ENCODE results near the gene RPRD1B.

RPRD1B gene

DNA sequence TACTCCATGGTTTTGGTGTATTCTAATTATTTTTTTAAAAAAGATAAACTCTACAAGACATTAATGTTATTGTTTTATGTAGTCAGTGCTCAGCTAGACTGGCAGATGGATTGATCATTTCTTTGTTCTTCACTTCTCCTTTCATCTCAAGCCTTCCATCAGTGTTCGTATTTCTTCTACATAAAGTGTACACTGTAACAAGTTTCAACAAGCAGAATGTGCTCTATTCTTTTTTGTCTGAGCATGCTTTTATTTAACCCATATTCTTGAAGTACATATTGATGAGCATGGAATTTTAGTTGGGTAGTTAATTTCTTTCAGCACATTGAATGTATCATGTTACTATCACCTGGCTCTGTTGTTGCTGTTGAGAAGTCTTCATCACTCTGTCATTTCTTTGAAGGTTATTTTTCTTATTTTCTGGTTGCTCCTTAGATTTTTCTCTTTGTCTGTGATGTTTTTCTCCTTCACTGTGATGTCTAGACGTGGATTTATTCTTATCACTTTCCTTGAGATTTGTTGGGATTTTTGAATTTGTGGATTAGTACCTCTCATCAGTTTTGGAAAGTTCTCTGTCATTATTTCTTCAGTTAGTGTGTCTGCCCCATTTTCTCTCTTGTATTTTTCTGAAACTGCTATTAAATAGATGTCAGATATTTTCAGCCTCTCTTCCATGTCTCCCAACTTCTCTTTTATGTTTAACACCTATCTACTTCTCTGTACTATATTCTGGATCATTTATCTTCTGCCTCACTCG, 83.0 kb downstream of the RPRD1B start:
- peak overlapping the region; percentile 33 for H3K4me2 ChIP-seq (ENCODE audit: low read length)
- TF ChIP-seq, protein P1, sequence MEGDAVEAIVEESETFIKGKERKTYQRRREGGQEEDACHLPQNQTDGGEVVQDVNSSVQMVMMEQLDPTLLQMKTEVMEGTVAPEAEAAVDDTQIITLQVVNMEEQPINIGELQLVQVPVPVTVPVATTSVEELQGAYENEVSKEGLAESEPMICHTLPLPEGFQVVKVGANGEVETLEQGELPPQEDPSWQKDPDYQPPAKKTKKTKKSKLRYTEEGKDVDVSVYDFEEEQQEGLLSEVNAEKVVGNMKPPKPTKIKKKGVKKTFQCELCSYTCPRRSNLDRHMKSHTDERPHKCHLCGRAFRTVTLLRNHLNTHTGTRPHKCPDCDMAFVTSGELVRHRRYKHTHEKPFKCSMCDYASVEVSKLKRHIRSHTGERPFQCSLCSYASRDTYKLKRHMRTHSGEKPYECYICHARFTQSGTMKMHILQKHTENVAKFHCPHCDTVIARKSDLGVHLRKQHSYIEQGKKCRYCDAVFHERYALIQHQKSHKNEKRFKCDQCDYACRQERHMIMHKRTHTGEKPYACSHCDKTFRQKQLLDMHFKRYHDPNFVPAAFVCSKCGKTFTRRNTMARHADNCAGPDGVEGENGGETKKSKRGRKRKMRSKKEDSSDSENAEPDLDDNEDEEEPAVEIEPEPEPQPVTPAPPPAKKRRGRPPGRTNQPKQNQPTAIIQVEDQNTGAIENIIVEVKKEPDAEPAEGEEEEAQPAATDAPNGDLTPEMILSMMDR (IDR thresholded peaks at IDR 0.05; ENCODE audit: low read depth, low read length) = no peak
- no peak for TF ChIP-seq EZH2phosphoT487 (IDR thresholded peaks at IDR 0.05; ENCODE audit: low read depth)
- no peaks in the 10 kb centered on the region for H3K9me3 ChIP-seq (ENCODE audit: insufficient read depth, low read length)
- H2AFZ ChIP-seq (ENCODE audit: low read depth, low read length) = no peak overlapping the region; the same call in 1 of the 2 replicates
- peaks cover 59% of the 10 kb centered on the region for H3K4me1 ChIP-seq (ENCODE audit: low read length)
- no peaks in the 10 kb centered on the region for H3K79me2 ChIP-seq (ENCODE audit: low read length)
- H3K9ac ChIP-seq (ENCODE audit: low read length) = peak overlapping the region; percentile 3
- H3K27ac ChIP-seq (ENCODE audit: low read length) = peak overlapping the region; percentile 39
- H3K4me3 ChIP-seq (ENCODE audit: low read length) = 0 out of 2 replicates have a peak overlapping the region, but pooled peaks have one; percentile 0
- H4K20me1 ChIP-seq (ENCODE audit: insufficient read depth, low read length) = no peaks in the 10 kb centered on the region
- H3K36me3 ChIP-seq (replicated peaks; ENCODE audit: low read depth, low read length) = no peaks in the 10 kb centered on the region
- H3K27me3 ChIP-seq (ENCODE audit: low read depth, low read length) = no peaks in the 10 kb centered on the region

DNA sequence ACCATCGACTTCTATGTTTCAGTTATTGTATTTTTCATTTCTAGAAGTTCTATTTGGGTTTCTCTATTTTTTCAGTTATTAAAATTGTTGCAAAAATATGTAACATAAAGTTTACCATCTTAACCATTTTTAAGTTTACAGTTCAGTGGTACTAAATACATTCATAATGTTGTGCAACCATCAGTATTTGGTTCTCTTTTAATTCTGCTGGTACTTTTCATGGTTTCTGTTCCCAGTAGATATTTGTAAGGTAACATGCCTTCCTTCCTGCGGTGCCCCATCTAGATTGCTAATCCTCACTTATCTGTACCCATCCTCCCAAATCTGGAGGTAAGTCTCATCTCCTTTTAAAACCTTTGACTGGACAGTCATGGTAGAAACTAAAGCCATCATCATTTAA, 83.7 kb downstream of the RPRD1B start:
- Histone ChIP-seq H4K20me1 (ENCODE audit: insufficient read depth, low read length) (no peaks in the 10 kb centered on the region), H3K9ac (ENCODE audit: low read length) (peak overlapping the region; percentile 3; the same call in 1 of the 2 replicates), H3K4me1 (ENCODE audit: low read length) (peaks cover 53% of the 10 kb centered on the region), H3K4me2 (ENCODE audit: low read length) (peak overlapping the region; percentile 33), H3K4me3 (ENCODE audit: low read length) (0 out of 2 replicates have a peak overlapping the region, but pooled peaks have one; percentile 0), H2AFZ (ENCODE audit: low read depth, low read length) (peak overlapping the region; percentile 20), H3K79me2 (ENCODE audit: low read length) (no peaks in the 10 kb centered on the region), H3K27me3 (ENCODE audit: low read depth, low read length) (no peaks in the 10 kb centered on the region), H3K9me3 (ENCODE audit: insufficient read depth, low read length) (no peaks in the 10 kb centered on the region), H3K36me3 (replicated peaks; ENCODE audit: low read depth, low read length) (no peaks in the 10 kb centered on the region), H3K27ac (ENCODE audit: low read length) (peak overlapping the region; percentile 39)
- no peak for TF ChIP-seq EZH2phosphoT487 (IDR thresholded peaks at IDR 0.05; ENCODE audit: low read depth)
- TF ChIP-seq, protein P1 (IDR thresholded peaks at IDR 0.05; ENCODE audit: low read depth, low read length) = no peak

DNA sequence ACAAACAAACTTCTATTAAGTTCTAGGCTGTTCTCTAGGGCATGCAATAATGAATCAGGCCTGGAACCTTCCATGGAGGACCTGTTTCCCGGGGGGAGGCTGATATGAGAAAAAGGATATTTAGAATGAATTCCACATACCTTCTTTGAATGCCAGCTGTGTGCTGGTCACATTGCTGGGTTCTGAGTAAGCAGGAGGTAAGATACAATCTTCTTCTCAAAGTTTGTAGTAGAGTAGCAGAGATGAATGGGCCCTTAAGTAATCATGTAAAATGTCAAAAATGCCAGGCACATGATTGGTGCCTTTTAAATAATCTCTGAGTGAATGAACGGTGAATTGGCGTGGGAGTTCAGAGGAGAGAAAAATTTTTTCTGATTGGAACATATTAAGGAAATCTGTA, 84.1 kb downstream of the RPRD1B start:
- Histone ChIP-seq H3K36me3 (replicated peaks; ENCODE audit: low read depth, low read length) (no peaks in the 10 kb centered on the region), H3K9me3 (ENCODE audit: insufficient read depth, low read length) (no peaks in the 10 kb centered on the region), H3K27ac (ENCODE audit: low read length) (peak overlapping the region; percentile 39), H3K27me3 (ENCODE audit: low read depth, low read length) (no peaks in the 10 kb centered on the region), H3K79me2 (ENCODE audit: low read length) (no peaks in the 10 kb centered on the region), H3K4me3 (ENCODE audit: low read length) (no peak overlapping the region), H3K4me2 (ENCODE audit: low read length) (peak overlapping the region; percentile 33), H4K20me1 (ENCODE audit: insufficient read depth, low read length) (no peaks in the 10 kb centered on the region), H2AFZ (ENCODE audit: low read depth, low read length) (peak overlapping the region; percentile 20), H3K9ac (ENCODE audit: low read length) (no peak overlapping the region), H3K4me1 (ENCODE audit: low read length) (peaks cover 52% of the 10 kb centered on the region)
- TF ChIP-seq, protein P1 (IDR thresholded peaks at IDR 0.05; ENCODE audit: low read depth, low read length) = no peak
- TF ChIP-seq EZH2phosphoT487 (IDR thresholded peaks at IDR 0.05; ENCODE audit: low read depth) = no peak

DNA sequence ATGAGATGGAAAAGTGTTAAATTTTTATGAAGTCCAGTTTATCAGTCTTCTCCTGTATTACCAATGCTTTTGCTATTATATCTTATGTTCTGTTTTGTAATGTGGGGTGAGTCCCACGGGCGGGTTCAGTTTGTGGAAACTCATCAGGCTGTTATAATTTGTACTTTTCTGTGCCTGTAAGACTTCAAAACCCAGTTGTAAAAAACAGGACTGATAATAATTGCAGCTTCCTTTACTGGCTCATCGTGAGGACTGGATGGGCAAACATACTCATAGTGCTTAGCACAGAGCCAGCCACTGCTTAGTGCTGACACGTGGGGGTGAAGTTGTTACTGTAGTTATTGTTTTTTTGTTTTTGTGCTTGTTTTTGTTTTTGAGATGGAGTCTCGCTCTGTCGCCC, 85.9 kb downstream of the RPRD1B start:
- Histone ChIP-seq H3K9ac (ENCODE audit: low read length) (no peak overlapping the region), H3K4me2 (ENCODE audit: low read length) (no peak overlapping the region), H4K20me1 (ENCODE audit: insufficient read depth, low read length) (no peaks in the 10 kb centered on the region), H3K4me1 (ENCODE audit: low read length) (peaks cover 42% of the 10 kb centered on the region), H3K27me3 (ENCODE audit: low read depth, low read length) (no peaks in the 10 kb centered on the region), H3K36me3 (replicated peaks; ENCODE audit: low read depth, low read length) (no peaks in the 10 kb centered on the region), H3K79me2 (ENCODE audit: low read length) (no peaks in the 10 kb centered on the region), H3K9me3 (ENCODE audit: insufficient read depth, low read length) (no peaks in the 10 kb centered on the region), H3K27ac (ENCODE audit: low read length) (no peak overlapping the region), H2AFZ (ENCODE audit: low read depth, low read length) (no peak overlapping the region), H3K4me3 (ENCODE audit: low read length) (no peak overlapping the region)
- TF ChIP-seq EZH2phosphoT487 (IDR thresholded peaks at IDR 0.05; ENCODE audit: low read depth) = no peak
- TF ChIP-seq, protein P1 (IDR thresholded peaks at IDR 0.05; ENCODE audit: low read depth, low read length) = no peak

Data from OCI-LY3 (cell line).